ENCODE results near the gene PLA1A. TPM values are rescaled to one million over a fixed set of nuclear protein-coding genes. Genes with fewer than 3 reads are reported as not detected.

Gene PLA1A
- polyA plus RNA-seq, 1 of the 3 experiments (the other 2 are of a cell fraction), result not detected

DNA sequence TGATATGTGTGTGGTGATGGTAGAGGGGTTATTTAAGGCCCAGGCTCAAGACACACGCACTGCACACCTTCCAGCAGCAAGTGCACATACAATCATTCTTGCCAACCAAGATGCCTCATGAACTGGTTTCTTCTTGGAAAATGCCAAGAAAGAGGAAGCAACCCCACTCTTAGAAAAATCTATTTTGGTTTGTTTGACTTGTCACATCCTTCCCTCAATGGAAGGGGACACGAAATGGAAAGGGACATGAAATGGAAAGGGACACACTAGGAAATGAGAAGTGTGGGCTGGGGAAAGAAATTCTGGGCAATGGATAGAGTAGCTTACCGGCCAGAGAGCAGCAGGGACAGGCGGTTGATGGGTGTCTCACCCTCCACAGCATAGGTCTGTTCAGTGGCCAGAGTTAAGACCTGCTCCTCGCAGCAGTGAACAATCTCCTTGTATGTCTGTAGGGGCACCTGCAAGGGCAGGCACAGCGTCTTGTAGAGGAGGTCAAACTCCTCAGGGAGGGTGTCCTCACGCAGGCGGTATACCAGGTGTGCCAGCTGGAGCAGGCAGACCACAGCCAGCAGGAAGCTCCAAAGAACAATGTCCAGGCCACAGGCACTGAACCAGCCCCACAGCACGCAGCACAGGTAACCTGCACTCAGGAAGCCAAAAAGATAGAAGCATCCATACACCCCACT is 62.1 kb downstream of the PLA1A start:
- Histone ChIP-seq H3K27ac (ENCODE audit: low read depth in 2 of 2, low read length in 1 of 2) (peak overlapping the region; percentile 93 to 98; a peak in 3 of 4 replicates), H3K9ac (no peak overlapping the region), H3K4me1 (ENCODE audit: control insufficient read depth in 1 of 2, insufficient read depth in 2 of 2, low read depth in 1 of 2, low read length in 1 of 2) (peaks cover 31 to 63% of the 10 kb centered on the region in 2 experiments), H4K20me1 (ENCODE audit: insufficient read depth) (no peaks in the 10 kb centered on the region), H3K9me3 (no peaks in the 10 kb centered on the region), H3K9me2 (no peaks in the 10 kb centered on the region), H3F3A (replicated peaks; ENCODE audit: insufficient read depth) (peaks cover 25% of the 10 kb centered on the region), H3K27me3 (ENCODE audit: insufficient read depth) (no peaks in the 10 kb centered on the region), H2AFZ (ENCODE audit: low read depth) (no peak overlapping the region), H3K4me2 (0 out of 2 replicates have a peak overlapping the region, but pooled peaks have one; percentile 46), H3K79me2 (ENCODE audit: insufficient read depth) (no peaks in the 10 kb centered on the region), H3K4me3 (ENCODE audit: low read depth in 2 of 2, low read length in 1 of 2) (peak overlapping the region; percentile 9 to 36; a peak in 3 of 4 replicates), H3K36me3 (replicated peaks in 1 of 2; ENCODE audit: control insufficient read depth in 1 of 2, insufficient read depth in 2 of 2, low read length in 1 of 2) (peaks cover 0 to 8% of the 10 kb centered on the region in 2 experiments)
- POLR2A ChIA-PET, result interaction anchor here (1.4 to 2.6 kb wide), 6 partner anchors 16 to 326 kb away, joined by 4 to 11 read pairs (median 9); partner anchors contain the start of gene TIMMDC1
- DNase-seq, result no peak
- 83% methylated on average over 9 of the region's 9 CpGs for WGBS (ENCODE audit: low lambda C conversion rate)
- TF ChIP-seq CTCF (IDR thresholded peaks at IDR 0.05) (no peak), USF1 (IDR thresholded peaks at IDR 0.05; ENCODE audit: borderline replicate concordance, low read depth) (no peak), JUND (IDR thresholded peaks at IDR 0.05) (no peak), TEAD4 (IDR thresholded peaks at IDR 0.05; ENCODE audit: borderline replicate concordance, insufficient read depth) (no peak), RFX5 (IDR thresholded peaks at IDR 0.05; ENCODE audit: low read length) (no peak), ELF1 (IDR thresholded peaks at IDR 0.05) (no peak), RAD21 (IDR thresholded peaks at IDR 0.05; ENCODE audit: low read length) (no peak)
- TF ChIP-seq, protein P1, sequence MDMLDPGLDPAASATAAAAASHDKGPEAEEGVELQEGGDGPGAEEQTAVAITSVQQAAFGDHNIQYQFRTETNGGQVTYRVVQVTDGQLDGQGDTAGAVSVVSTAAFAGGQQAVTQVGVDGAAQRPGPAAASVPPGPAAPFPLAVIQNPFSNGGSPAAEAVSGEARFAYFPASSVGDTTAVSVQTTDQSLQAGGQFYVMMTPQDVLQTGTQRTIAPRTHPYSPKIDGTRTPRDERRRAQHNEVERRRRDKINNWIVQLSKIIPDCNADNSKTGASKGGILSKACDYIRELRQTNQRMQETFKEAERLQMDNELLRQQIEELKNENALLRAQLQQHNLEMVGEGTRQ (IDR thresholded peaks at IDR 0.05; ENCODE audit: borderline replicate concordance, low read depth, low read length), result no peak
- CTCF ChIA-PET, result interaction anchor here (0.7 kb wide), 1 partner anchor 214 kb away, joined by 3 read pairs; no protein-coding TSS in a partner anchor

DNA sequence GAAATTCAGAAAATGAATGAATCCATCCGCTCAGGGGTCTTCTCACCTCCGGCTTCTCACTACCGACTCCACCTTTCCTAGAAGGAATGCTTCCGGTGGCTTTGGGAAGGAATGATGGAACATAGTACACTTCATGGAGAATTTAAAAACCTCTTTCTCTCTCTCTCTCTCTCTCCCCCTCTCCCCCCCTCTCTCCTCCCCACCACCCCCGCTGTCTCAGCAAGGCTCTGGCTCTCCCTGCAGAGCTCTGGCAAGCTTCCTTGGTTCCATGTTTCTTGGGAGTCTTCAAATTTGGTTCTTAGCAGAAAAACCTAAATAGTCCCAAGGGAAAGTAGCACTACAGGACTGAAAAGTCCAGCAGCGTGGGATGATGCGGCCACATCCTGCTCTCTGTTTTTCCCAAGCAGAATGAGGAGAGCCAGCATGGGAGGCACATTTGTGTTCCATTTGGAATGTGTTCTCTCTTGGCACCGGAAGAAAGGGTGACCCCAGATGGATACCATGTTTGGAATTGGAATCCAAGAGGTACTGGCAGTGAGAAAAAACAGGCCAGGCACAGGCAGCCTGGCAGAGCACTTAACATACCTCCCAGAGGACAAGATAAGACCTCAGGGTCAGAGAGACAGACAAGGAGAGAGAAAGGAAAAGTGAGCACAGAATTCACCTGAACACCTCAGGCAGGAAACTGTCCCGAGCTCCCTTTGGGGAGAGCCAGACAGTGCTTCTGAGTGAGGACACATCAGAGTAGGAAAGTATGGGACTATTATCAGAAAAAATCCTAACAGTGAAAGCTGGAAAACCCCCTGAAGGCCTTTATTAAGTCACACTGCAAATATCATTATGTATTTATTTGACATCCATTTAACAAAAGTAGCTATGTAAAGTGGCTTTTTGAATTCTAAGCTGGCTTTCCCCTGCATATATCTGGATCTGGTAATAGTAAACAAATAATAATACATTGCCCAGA is 63.1 kb downstream of the PLA1A start, which contains the start of gene POPDC2:
Gene POPDC2, minus strand, starts transcription at position 116 of the 967 bp plus-strand sequence. CDS start 166 bp downstream, outside the sequence.
- peak within 1 kb of the TSS; percentile 9 to 36; a peak in 3 of 4 replicates for H3K4me3 ChIP-seq (ENCODE audit: low read depth in 2 of 2, low read length in 1 of 2)
- TF ChIP-seq, protein P2, sequence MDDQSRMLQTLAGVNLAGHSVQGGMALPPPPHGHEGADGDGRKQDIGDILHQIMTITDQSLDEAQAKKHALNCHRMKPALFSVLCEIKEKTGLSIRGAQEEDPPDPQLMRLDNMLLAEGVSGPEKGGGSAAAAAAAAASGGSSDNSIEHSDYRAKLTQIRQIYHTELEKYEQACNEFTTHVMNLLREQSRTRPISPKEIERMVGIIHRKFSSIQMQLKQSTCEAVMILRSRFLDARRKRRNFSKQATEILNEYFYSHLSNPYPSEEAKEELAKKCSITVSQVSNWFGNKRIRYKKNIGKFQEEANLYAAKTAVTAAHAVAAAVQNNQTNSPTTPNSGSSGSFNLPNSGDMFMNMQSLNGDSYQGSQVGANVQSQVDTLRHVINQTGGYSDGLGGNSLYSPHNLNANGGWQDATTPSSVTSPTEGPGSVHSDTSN (IDR thresholded peaks at IDR 0.05), result peak; percentile 88
- TF ChIP-seq FOXM1 (IDR thresholded peaks at IDR 0.05; ENCODE audit: low read depth) (peak; percentile 80), FOXJ3 (CRISPR knock-in tag; IDR thresholded peaks at IDR 0.05) (peak; percentile 91), JUND (IDR thresholded peaks at IDR 0.05) (peak; percentile 48; the same call in 1 of the 2 replicates), YY1 (IDR thresholded peaks at IDR 0.05; ENCODE audit: low read depth) (0 out of 2 replicates have a peak, but pooled peaks have one; percentile 17), NFIC (IDR thresholded peaks at IDR 0.05; ENCODE audit: borderline replicate concordance) (peak; percentile 83), CTCF (IDR thresholded peaks at IDR 0.05) (no peak)
- TF ChIP-seq, protein P3, sequence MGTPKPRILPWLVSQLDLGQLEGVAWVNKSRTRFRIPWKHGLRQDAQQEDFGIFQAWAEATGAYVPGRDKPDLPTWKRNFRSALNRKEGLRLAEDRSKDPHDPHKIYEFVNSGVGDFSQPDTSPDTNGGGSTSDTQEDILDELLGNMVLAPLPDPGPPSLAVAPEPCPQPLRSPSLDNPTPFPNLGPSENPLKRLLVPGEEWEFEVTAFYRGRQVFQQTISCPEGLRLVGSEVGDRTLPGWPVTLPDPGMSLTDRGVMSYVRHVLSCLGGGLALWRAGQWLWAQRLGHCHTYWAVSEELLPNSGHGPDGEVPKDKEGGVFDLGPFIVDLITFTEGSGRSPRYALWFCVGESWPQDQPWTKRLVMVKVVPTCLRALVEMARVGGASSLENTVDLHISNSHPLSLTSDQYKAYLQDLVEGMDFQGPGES (IDR thresholded peaks at IDR 0.05; ENCODE audit: low read depth, low read length), result no peak

More for the DNA sequence above, 63.1 kb downstream of the PLA1A start, which contains the start of gene POPDC2:
- H4K20me1 ChIP-seq (ENCODE audit: insufficient read depth), result no peaks in the 10 kb centered on the region
- H3K36me3 ChIP-seq (replicated peaks in 1 of 2; ENCODE audit: control insufficient read depth in 1 of 2, insufficient read depth in 2 of 2, low read length in 1 of 2), result peaks cover 0 to 8% of the 10 kb centered on the region in 2 experiments
- no peaks in the 10 kb centered on the region for H3K9me3 ChIP-seq
- H3K4me1 ChIP-seq (ENCODE audit: control insufficient read depth in 1 of 2, insufficient read depth in 2 of 2, low read depth in 1 of 2, low read length in 1 of 2), result peaks cover 40 to 63% of the 10 kb centered on the region in 2 experiments
- peak; percentile 75 for DNase-seq
- peak within 1 kb of the TSS; percentile 47 for H3K4me2 ChIP-seq
- CTCF ChIA-PET, result interaction anchor here (0.8 to 2.6 kb wide), 5 partner anchors 13 to 60 kb away, joined by 3 to 21 read pairs (median 3); no protein-coding TSS in a partner anchor
- peak within 1 kb of the TSS; percentile 27; the same call in 1 of the 2 replicates for H3K9ac ChIP-seq
- H3F3A ChIP-seq (replicated peaks; ENCODE audit: insufficient read depth), result peaks cover 30% of the 10 kb centered on the region
- WGBS (ENCODE audit: low lambda C conversion rate), result 36% methylated on average over 9 of the region's 9 CpGs
- H3K27ac ChIP-seq (ENCODE audit: low read depth in 2 of 2, low read length in 1 of 2), result peak within 1 kb of the TSS; percentile 93 to 98
- H2AFZ ChIP-seq (ENCODE audit: low read depth), result peak within 1 kb of the TSS; percentile 44; the same call in 1 of the 2 replicates
- no peaks in the 10 kb centered on the region for H3K79me2 ChIP-seq (ENCODE audit: insufficient read depth)
- H3K9me2 ChIP-seq, result no peaks in the 10 kb centered on the region
- POLR2A ChIA-PET, result interaction anchor here (0.6 to 2.6 kb wide), 9 partner anchors 15 to 367 kb away, joined by 3 to 11 read pairs (median 6); partner anchors contain the start of genes ARHGAP31, TIMMDC1 and TMEM39A
- no peaks in the 10 kb centered on the region for H3K27me3 ChIP-seq (ENCODE audit: insufficient read depth)
